Urinary bladder (tissue), 4 donors: ENCODE results near the gene PDS5A. TPM values are rescaled to one million over a fixed set of nuclear protein-coding genes. Genes with fewer than 3 reads are reported as not detected.
"Not testable (repeated sequence)": the region's sequence is repeated elsewhere in the genome, so short reads cannot be mapped to it uniquely, and the experiment has no call there.

Source experiments
- DNase-seq: peaks from one replicate; pipeline ENCODE4 v3.0.0-alpha.2; 2015; ENCODE audit errors: extremely low spot score
- H3K27ac ChIP-seq: one replicate; pipeline ENCODE4 v1.5.1; 2013; ENCODE audit warnings: low read depth, mild to moderate bottlenecking, moderate library complexity
- H3K36me3 ChIP-seq: one replicate; pipeline ENCODE4 v1.6.1; 2013; ENCODE audit warnings: mild to moderate bottlenecking, moderate library complexity; ENCODE audit not compliant: insufficient read depth
- H3K4me1 ChIP-seq: one replicate; pipeline ENCODE4 v1.6.1; 2013; ENCODE audit warnings: mild to moderate bottlenecking, moderate library complexity; ENCODE audit not compliant: insufficient read depth
- H3K4me3 ChIP-seq: one replicate; pipeline ENCODE4 v1.5.1; 2013; ENCODE audit warnings: low read depth, low read length
- WGBS: extraction: QIAGEN DNeasy Blood & Tissue Kit; methylation state at CpG from one replicate; pipeline ENCODE4 v1.1.7; 2013; 5-methylcytosine and 5-hydroxymethylcytosine counted together
- polyA plus RNA-seq: library from polyadenylated mRNA; stranded (reverse); fragments of 200-250 nt; gene quantifications from one replicate; pipeline ENCODE4 v1.2.3, GENCODE V29; 2013
- total RNA-seq: library from RNA; depleted of rRNA; stranded (reverse); fragments of >200 nt; gene quantifications from one replicate; pipeline ENCODE4 v1.2.3, GENCODE V29; 2014
- donor health status: healthy with polysubstance abuse.
- donor health status: healthy.

PDS5A gene
- total and polyA plus RNA-seq, 2 donors = 25.5 to 111 TPM

- Histone ChIP-seq H3K36me3 (peaks cover 2% of the 10 kb centered on the region), H3K4me3 (no peak overlapping the region), H3K27ac (no peak overlapping the region), H3K4me1 (no peaks in the 10 kb centered on the region)
- WGBS = 90% methylated on average over 5 of the region's 5 CpGs
- no peak for DNase-seq
Observed at GRCh38 chr4:39978904-39979303, 1.2 kb upstream of the PDS5A start.

GRCh38 chr4:39978378-39978775, 666 bp upstream of the PDS5A start:
- peak overlapping the region; percentile 85 for H3K27ac ChIP-seq
- no peaks in the 10 kb centered on the region for H3K4me1 ChIP-seq
- peak overlapping the region; percentile 94 for H3K4me3 ChIP-seq
- 21% methylated on average over 5 of the region's 5 CpGs for WGBS
- peaks cover 2% of the 10 kb centered on the region for H3K36me3 ChIP-seq
- no peak for DNase-seq

- H3K4me3 ChIP-seq = peak overlapping the region; percentile 94
- WGBS = under 1% methylated on average over 54 of the region's 54 CpGs
- H3K27ac ChIP-seq = peak overlapping the region; percentile 84
- no peaks in the 10 kb centered on the region for H3K4me1 ChIP-seq
- no peak for DNase-seq
- H3K36me3 ChIP-seq = peaks cover 2% of the 10 kb centered on the region
Observed at GRCh38 chr4:39976945-39977488, 694 bp downstream of the PDS5A start.

- Histone ChIP-seq H3K27ac (peak overlapping the region; percentile 84), H3K4me3 (peak overlapping the region; percentile 94), H3K4me1 (no peaks in the 10 kb centered on the region), H3K36me3 (peaks cover 2% of the 10 kb centered on the region)
- peak; percentile 74 for DNase-seq
- under 1% methylated on average over 41 of the region's 41 CpGs for WGBS
Observed at GRCh38 chr4:39976141-39976944, 1.4 kb downstream of the PDS5A start.

GRCh38 chr4:39975488-39976089, 2.1 kb downstream of the PDS5A start:
- DNase-seq = no peak
- WGBS = 61% methylated on average over 4 of the region's 4 CpGs
- Histone ChIP-seq H3K4me1 (no peaks in the 10 kb centered on the region), H3K36me3 (peaks cover 2% of the 10 kb centered on the region), H3K27ac (no peak overlapping the region), H3K4me3 (no peak overlapping the region)

- H3K27ac ChIP-seq, H3K4me3 ChIP-seq, DNase-seq, H3K36me3 ChIP-seq, H3K4me1 ChIP-seq: not testable (repeated sequence)
- 80% methylated on average over 6 of the region's 6 CpGs for WGBS
Observed at GRCh38 chr4:39973052-39973451, 4.7 kb downstream of the PDS5A start.

GRCh38 chr4:39970671-39971640, 6.8 kb downstream of the PDS5A start:
- WGBS = 84% methylated on average over 18 of the region's 18 CpGs
- Histone ChIP-seq H3K27ac (no peak overlapping the region), H3K36me3 (peaks cover 4% of the 10 kb centered on the region), H3K4me3 (no peak overlapping the region), H3K4me1 (no peaks in the 10 kb centered on the region)
- DNase-seq = no peak

- 95% methylated on average over 5 of the region's 5 CpGs for whole genome bisulfite sequencing
- no peak for DNase-seq
- no peaks in the 10 kb centered on the region for H3K4me1 ChIP-seq
- no peak overlapping the region for H3K4me3 ChIP-seq
- H3K36me3 ChIP-seq = peaks cover 2% of the 10 kb centered on the region
- H3K27ac ChIP-seq = no peak overlapping the region
Observed at GRCh38 chr4:39963656-39964055, 14.1 kb downstream of the PDS5A start.

GRCh38 chr4:39961311-39961877, 16.3 kb downstream of the PDS5A start:
- H3K4me3 ChIP-seq = no peak overlapping the region
- no peaks in the 10 kb centered on the region for H3K36me3 ChIP-seq
- no peaks in the 10 kb centered on the region for H3K4me1 ChIP-seq
- H3K27ac ChIP-seq = no peak overlapping the region
- DNase-seq = no peak
- 97% methylated on average over 12 of the region's 12 CpGs for WGBS

- DNase-seq = no peak
- Histone ChIP-seq H3K4me3 (no peak overlapping the region), H3K27ac (no peak overlapping the region), H3K4me1 (no peaks in the 10 kb centered on the region), H3K36me3 (no peaks in the 10 kb centered on the region)
Observed at GRCh38 chr4:39950861-39951481, 26.7 kb downstream of the PDS5A start.

GRCh38 chr4:39947963-39948362, 29.7 kb downstream of the PDS5A start:
- DNase-seq = no peak
- Histone ChIP-seq H3K4me3 (no peak overlapping the region), H3K36me3 (peaks cover 1% of the 10 kb centered on the region), H3K4me1 (no peaks in the 10 kb centered on the region), H3K27ac (no peak overlapping the region)
- WGBS = 87% methylated on average over 2 of the region's 2 CpGs

GRCh38 chr4:39947417-39947816, 30.3 kb downstream of the PDS5A start:
- Histone ChIP-seq H3K36me3 (peaks cover 1% of the 10 kb centered on the region), H3K4me1 (no peaks in the 10 kb centered on the region), H3K4me3 (no peak overlapping the region), H3K27ac (no peak overlapping the region)
- 70% methylated on average over 1 of the region's 1 CpG for WGBS
- no peak for DNase-seq

- H3K4me1 ChIP-seq, H3K27ac ChIP-seq, DNase-seq, H3K4me3 ChIP-seq, H3K36me3 ChIP-seq: not testable (repeated sequence)
- 98% methylated on average over 10 of the region's 10 CpGs for WGBS
Observed at GRCh38 chr4:39944245-39944644, 33.5 kb downstream of the PDS5A start.
